Stimulated activated CD8-positive, alpha-beta memory T cell treated with anti-CD3 and anti-CD28 coated beads, Interleukin-15, amount 100 ng/mL, for 4 hours (primary cell): ENCODE measurements around the gene HID1.
"Not testable (repeated sequence)": the region's sequence is repeated elsewhere in the genome, so short reads cannot be mapped to it uniquely, and the experiment has no call there.

ENCODE experiments used
- DNase-seq, 2 donors: peaks; one replicate each; pipeline ENCODE4 v3.0.0-alpha.2; 2020; ENCODE audit warnings: low read depth in 2 of 2

HID1 gene

GRCh38 chr17:74972107-74972972, at the start of gene HID1:
HID1 (minus strand) TSS chr17:74972759; CDS start chr17:74972656, 103 bp downstream.
- peak; percentile 48 to 70 for DNase-seq

- DNase-seq, result no peak
Measured at GRCh38 chr17:75020331-75021110, 48.0 kb upstream of the HID1 start.

- no peak for DNase-seq
Measured at GRCh38 chr17:75019710-75020109, 47.2 kb upstream of the HID1 start.

- DNase-seq, result no peak
Measured at GRCh38 chr17:75019146-75019545, 46.6 kb upstream of the HID1 start.

- no peak for DNase-seq
Measured at GRCh38 chr17:75013092-75013559, 40.6 kb upstream of the HID1 start.

- peak; percentile 60 to 66 for DNase-seq
Measured at GRCh38 chr17:75012346-75013091, 40.0 kb upstream of the HID1 start, which contains the start of gene MRPL58. MRPL58 (plus strand) TSS chr17:75012670; CDS start chr17:75012687, 17 bp downstream.

- no peak for DNase-seq
Measured at GRCh38 chr17:75012096-75012345, 39.5 kb upstream of the HID1 start.

- DNase-seq, result no peak
Measured at GRCh38 chr17:75011401-75012095, 39.0 kb upstream of the HID1 start.

GRCh38 chr17:75010683-75011400, 38.3 kb upstream of the HID1 start:
- no peak for DNase-seq

GRCh38 chr17:75009139-75009724, 36.7 kb upstream of the HID1 start:
- no peak for DNase-seq

- no peak for DNase-seq
Measured at GRCh38 chr17:75008373-75008772, 35.8 kb upstream of the HID1 start.

- DNase-seq, result no peak
Measured at GRCh38 chr17:75006653-75007052, 34.1 kb upstream of the HID1 start.

- not testable (repeated sequence) for DNase-seq
Measured at GRCh38 chr17:75006084-75006483, 33.5 kb upstream of the HID1 start.

GRCh38 chr17:75005291-75005690, 32.7 kb upstream of the HID1 start:
- no peak for DNase-seq

- no peak for DNase-seq
Measured at GRCh38 chr17:75004371-75004770, 31.8 kb upstream of the HID1 start.

GRCh38 chr17:75003957-75004355, 31.4 kb upstream of the HID1 start:
- DNase-seq, result no peak

- DNase-seq, result no peak
Measured at GRCh38 chr17:75003070-75003956, 30.8 kb upstream of the HID1 start.

GRCh38 chr17:75001915-75002843, 29.6 kb upstream of the HID1 start:
- DNase-seq, result no peak
